HG02678 (cell line): Measurements from ENCODE around the gene C1orf210.

Experiments used
- ATAC-seq: cut with Tn5 transposase; IDR thresholded peaks from one replicate; pipeline ENCODE4 v1.9.1; 2021; ENCODE audit warnings: mild to moderate bottlenecking, moderate library complexity; ENCODE audit not compliant: unreplicated experiment

The C1orf210 gene

GRCh38 chr1:43285269-43285990, at the start of gene C1orf210:
Gene C1orf210 (minus strand): TSS chr1:43285581. CDS start chr1:43283270, 2,311 bp downstream.
- ATAC-seq: no peak

- ATAC-seq: no peak
These were observed 49.2 kb upstream of the C1orf210 start for GRCh38 chr1:43334453-43335205.

GRCh38 chr1:43331688-43332087, 46.3 kb upstream of the C1orf210 start:
- no peak for ATAC-seq

GRCh38 chr1:43329995-43330751, 44.8 kb upstream of the C1orf210 start:
- ATAC-seq: peak; percentile 42

- ATAC-seq: no peak
These were observed 42.3 kb upstream of the C1orf210 start for GRCh38 chr1:43327549-43328292.

- ATAC-seq: no peak
These were observed 40.0 kb upstream of the C1orf210 start for GRCh38 chr1:43325381-43325780.

- ATAC-seq: no peak
These were observed 39.4 kb upstream of the C1orf210 start for GRCh38 chr1:43324810-43325209.

GRCh38 chr1:43322506-43322905, 37.1 kb upstream of the C1orf210 start:
- no peak for ATAC-seq

GRCh38 chr1:43321331-43321891, 36.0 kb upstream of the C1orf210 start:
- no peak for ATAC-seq

- no peak for ATAC-seq
These were observed 34.4 kb upstream of the C1orf210 start for GRCh38 chr1:43319766-43320165.

- no peak for ATAC-seq
These were observed 33.9 kb upstream of the C1orf210 start for GRCh38 chr1:43319288-43319687.

GRCh38 chr1:43318831-43319230, 33.5 kb upstream of the C1orf210 start:
- no peak for ATAC-seq

GRCh38 chr1:43317817-43318471, 32.6 kb upstream of the C1orf210 start:
- no peak for ATAC-seq

- ATAC-seq: no peak
These were observed 31.5 kb upstream of the C1orf210 start for GRCh38 chr1:43316738-43317520.

- ATAC-seq: no peak
These were observed 30.8 kb upstream of the C1orf210 start for GRCh38 chr1:43315963-43316737.

- ATAC-seq: no peak
These were observed 30.1 kb upstream of the C1orf210 start for GRCh38 chr1:43315481-43315880.

GRCh38 chr1:43314233-43314632, 28.9 kb upstream of the C1orf210 start:
- ATAC-seq: no peak

- ATAC-seq: no peak
These were observed 28.4 kb upstream of the C1orf210 start for GRCh38 chr1:43313771-43314170.
